Progenitor cell of endocrine pancreas (in vitro differentiated cells): ENCODE data around the gene SLIT3. TPM values are rescaled to one million over a fixed set of nuclear protein-coding genes. Genes with fewer than 3 reads are reported as not detected.

Source experiments
- DNase-seq: peaks from one replicate; pipeline ENCODE4 v3.0.0; 2021; ENCODE audit warnings: low spot score; ENCODE audit not compliant: unreplicated experiment
- H3K27ac Mint-ChIP-seq: 2 replicates; pipeline ENCODE4 v1.8.0; 2021; ENCODE audit warnings: mild to moderate bottlenecking, moderate library complexity, mixed read lengths
- H3K27me3 Mint-ChIP-seq: 2 replicates; pipeline ENCODE4 v1.8.0; 2021; ENCODE audit warnings: mixed read lengths
- H3K36me3 Mint-ChIP-seq: 2 replicates; pipeline ENCODE4 v1.8.0; 2022; ENCODE audit warnings: mixed read lengths; ENCODE audit not compliant: insufficient read depth
- H3K4me1 Mint-ChIP-seq: 2 replicates; pipeline ENCODE4 v1.8.0; 2021; ENCODE audit warnings: low read depth, mixed read lengths
- H3K4me3 Mint-ChIP-seq: 2 replicates; pipeline ENCODE4 v1.8.0; 2021; ENCODE audit warnings: low read depth, mild to moderate bottlenecking, moderate library complexity, mixed read lengths
- H3K9me3 Mint-ChIP-seq: 2 replicates; pipeline ENCODE4 v1.8.0; 2021; ENCODE audit warnings: low read depth, mixed read lengths
- total RNA-seq: library from RNA; stranded (reverse); gene quantifications from 2 replicates; pipeline ENCODE4 v1.2.1, GENCODE V29; 2021
- TF ChIP-seq, protein P1 (sequence below): fragments of 200-600 bp; sonication (generic); IDR thresholded peaks from one replicate; pipeline ENCODE4 v1.5.0; 2021; ENCODE audit warnings: antibody characterized with exemption, mild to moderate bottlenecking; ENCODE audit not compliant: unreplicated experiment

The SLIT3 gene
- total RNA-seq, 1 donor from 2014 or later, result 18.8 TPM

DNA sequence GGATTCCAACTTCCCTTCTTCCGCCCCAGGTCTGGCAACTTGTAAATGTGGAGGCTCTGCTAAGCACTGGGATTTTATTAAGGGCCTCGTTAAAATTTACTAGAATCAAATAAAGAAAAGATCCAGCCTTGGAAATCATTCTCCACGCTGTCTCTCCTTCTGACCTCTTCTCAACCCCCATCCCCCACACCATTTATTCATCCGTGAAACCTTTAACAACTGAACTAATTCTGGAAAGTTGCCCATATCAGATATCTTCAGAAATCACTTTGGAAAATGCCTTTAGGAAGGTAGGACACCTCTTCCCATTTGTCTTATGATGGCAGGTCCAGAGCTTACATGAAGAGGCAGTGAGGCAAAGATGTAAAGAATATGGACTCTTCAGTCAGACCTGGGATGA is 288.5 kb downstream of the SLIT3 start:
- Mint-ChIP-seq H3K4me3 (no peak overlapping the region), H3K36me3 (no peaks in the 10 kb centered on the region), H3K27me3 (peaks cover 7% of the 10 kb centered on the region), H3K4me1 (peaks cover 3% of the 10 kb centered on the region), H3K9me3 (no peaks in the 10 kb centered on the region), H3K27ac (no peak overlapping the region)
- TF ChIP-seq, protein P1, sequence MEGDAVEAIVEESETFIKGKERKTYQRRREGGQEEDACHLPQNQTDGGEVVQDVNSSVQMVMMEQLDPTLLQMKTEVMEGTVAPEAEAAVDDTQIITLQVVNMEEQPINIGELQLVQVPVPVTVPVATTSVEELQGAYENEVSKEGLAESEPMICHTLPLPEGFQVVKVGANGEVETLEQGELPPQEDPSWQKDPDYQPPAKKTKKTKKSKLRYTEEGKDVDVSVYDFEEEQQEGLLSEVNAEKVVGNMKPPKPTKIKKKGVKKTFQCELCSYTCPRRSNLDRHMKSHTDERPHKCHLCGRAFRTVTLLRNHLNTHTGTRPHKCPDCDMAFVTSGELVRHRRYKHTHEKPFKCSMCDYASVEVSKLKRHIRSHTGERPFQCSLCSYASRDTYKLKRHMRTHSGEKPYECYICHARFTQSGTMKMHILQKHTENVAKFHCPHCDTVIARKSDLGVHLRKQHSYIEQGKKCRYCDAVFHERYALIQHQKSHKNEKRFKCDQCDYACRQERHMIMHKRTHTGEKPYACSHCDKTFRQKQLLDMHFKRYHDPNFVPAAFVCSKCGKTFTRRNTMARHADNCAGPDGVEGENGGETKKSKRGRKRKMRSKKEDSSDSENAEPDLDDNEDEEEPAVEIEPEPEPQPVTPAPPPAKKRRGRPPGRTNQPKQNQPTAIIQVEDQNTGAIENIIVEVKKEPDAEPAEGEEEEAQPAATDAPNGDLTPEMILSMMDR, result no peak
- DNase-seq, result no peak

DNA sequence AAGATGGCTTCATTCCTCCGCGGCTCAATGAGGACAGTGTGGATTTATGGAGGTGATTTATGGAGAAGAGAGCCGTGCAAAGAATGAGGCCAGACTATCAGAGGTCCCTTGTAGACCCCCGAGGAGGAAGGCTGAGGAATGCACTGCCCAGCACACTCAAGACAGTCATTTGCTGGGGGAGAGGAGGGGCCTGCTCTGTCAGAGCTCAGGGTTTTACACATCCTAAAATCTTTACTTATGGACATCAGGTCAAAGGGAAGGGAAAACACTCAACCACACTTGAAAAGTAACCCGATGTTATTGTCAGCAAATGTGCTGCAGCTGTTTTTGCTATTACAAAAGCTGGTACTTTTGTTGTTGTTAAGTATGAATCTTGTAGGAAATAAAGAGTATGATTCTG is 289.5 kb downstream of the SLIT3 start:
- H3K9me3 Mint-ChIP-seq, result no peaks in the 10 kb centered on the region
- H3K36me3 Mint-ChIP-seq, result no peaks in the 10 kb centered on the region
- DNase-seq, result no peak
- TF ChIP-seq, protein P1, result no peak
- H3K4me3 Mint-ChIP-seq, result no peak overlapping the region
- peaks cover 7% of the 10 kb centered on the region for H3K27me3 Mint-ChIP-seq
- H3K4me1 Mint-ChIP-seq, result peaks cover 3% of the 10 kb centered on the region
- no peak overlapping the region for H3K27ac Mint-ChIP-seq

DNA sequence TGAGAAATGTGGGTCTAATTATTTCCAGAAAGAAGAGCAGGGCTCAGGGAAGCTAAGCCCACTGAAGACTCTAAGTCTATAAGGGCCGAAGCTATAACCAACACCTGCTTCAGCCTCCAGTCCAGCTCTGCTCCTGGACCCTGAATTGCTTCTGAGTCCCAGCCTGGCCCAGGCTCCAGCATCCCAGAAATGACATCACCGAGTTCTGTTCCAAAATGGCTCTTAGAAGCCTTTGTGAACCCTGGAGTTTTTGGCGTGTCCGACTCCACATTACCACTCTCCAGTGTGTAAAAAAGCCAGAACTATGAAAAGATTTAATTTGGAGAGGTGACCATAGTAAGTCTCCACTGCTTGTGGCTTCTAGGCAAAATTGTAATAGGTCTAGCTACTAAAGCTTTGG is 289.9 kb downstream of the SLIT3 start:
- Mint-ChIP-seq H3K9me3 (no peaks in the 10 kb centered on the region), H3K27me3 (peaks cover 7% of the 10 kb centered on the region), H3K27ac (no peak overlapping the region), H3K4me3 (no peak overlapping the region), H3K4me1 (peaks cover 3% of the 10 kb centered on the region), H3K36me3 (no peaks in the 10 kb centered on the region)
- DNase-seq, result no peak
- TF ChIP-seq, protein P1, result no peak

DNA sequence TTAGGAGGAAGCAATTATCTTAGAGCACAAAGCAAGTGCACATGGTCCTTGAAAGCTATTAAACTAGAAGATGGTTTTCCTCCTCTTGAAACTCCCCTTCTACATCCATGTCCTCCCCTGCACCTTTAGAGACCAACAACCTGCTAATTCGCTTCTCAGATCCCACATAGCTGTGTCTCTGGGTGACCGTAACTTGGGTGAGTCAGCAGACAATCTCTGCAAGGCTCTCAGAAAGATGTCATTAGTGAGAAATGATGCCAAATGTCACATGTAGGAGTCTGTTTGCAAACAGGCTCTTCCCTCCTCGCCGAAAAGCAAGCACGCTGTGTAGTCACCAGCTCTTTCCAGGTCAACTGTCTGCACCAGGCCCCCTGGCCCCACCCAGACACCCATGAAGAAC is 291.8 kb downstream of the SLIT3 start:
- TF ChIP-seq, protein P1, result no peak
- no peak for DNase-seq
- H3K27me3 Mint-ChIP-seq, result peaks cover 7% of the 10 kb centered on the region
- no peak overlapping the region for H3K27ac Mint-ChIP-seq
- no peak overlapping the region for H3K4me3 Mint-ChIP-seq
- peaks cover 3% of the 10 kb centered on the region for H3K4me1 Mint-ChIP-seq
- no peaks in the 10 kb centered on the region for H3K36me3 Mint-ChIP-seq
- no peaks in the 10 kb centered on the region for H3K9me3 Mint-ChIP-seq

DNA sequence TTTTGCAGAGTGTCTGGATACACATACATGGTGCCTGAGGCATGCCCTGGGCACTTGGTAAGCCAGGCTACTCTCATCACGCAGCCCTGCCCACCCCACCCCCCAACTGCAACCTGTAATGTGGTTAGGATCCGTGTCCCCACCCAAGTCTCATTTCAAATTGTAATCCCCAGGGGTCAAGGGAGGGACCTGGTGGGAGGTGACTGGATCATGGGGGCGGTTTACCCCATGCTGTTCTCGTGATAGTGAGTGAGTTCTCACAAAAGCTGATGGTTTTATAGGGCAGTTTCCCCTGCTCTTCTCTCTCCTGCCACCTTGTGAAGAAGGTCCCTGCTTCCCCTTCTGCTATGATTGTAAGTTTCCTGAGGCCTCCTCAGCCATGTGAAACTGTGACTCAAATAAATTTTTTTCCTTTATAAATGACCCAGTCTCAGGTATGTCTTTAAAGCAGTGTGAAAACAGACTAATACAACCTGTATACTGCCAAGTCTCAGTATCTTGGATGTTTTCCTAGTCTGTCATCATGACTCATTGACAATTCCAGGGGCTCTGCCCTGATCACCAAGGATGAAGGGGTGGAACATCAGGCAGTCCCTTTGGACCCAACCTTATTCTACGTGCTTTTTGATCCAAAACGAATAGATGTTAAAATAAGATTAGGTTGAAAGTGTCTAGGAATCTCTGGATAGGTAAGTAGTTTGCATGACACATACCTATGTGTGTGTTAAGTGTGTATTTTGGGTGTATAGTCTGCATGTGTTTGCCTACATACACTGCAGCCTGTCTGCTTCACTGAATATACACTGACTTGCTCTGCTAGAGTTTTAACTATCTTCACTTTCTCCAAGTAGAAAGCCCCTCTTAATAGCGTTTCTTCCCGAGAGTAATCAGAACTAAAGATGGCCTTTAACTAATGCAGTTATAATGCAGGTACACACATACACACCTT is 293.8 kb downstream of the SLIT3 start:
- Mint-ChIP-seq H3K36me3 (no peaks in the 10 kb centered on the region), H3K9me3 (no peaks in the 10 kb centered on the region), H3K27me3 (peaks cover 10% of the 10 kb centered on the region), H3K4me3 (no peak overlapping the region), H3K27ac (peak overlapping the region; percentile 52), H3K4me1 (peaks cover 2% of the 10 kb centered on the region)
- TF ChIP-seq, protein P1, result no peak
- no peak for DNase-seq
